IPS DF 4.7 (cell line): ENCODE data around the gene RGMA.

Experiments
- DNase-seq: peaks from one replicate; pipeline ENCODE4 v3.0.0-alpha.2; 2013; ENCODE audit warnings: low spot score; ENCODE audit errors: extremely low read depth

The RGMA gene

GRCh38 chr15:93088981-93089726 lies at the start of gene RGMA:
Gene RGMA (minus strand): TSS chr15:93089211. CDS start chr15:93088932, 279 bp downstream.
- DNase-seq: no peak

DNA sequence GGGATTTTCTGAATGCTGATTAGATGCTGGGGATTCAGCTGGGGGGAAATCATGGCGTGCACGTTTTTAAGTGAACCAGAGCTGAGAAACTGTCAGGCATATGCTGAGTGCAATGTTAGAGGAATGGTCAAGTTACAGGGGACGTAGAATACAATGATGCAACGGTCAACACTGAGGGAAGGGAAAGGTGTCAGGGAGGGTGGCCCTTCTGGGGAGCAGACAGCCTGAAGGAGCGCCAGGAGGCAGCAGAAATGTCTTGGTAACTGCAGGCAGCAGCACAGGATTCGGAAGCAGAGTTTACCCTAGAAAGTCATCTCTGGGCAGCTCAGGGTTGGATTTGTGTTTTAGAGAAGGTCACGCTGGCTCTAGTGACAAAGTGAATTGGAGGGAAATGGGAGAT lies 47.6 kb upstream of the RGMA start:
- DNase-seq: no peak

DNA sequence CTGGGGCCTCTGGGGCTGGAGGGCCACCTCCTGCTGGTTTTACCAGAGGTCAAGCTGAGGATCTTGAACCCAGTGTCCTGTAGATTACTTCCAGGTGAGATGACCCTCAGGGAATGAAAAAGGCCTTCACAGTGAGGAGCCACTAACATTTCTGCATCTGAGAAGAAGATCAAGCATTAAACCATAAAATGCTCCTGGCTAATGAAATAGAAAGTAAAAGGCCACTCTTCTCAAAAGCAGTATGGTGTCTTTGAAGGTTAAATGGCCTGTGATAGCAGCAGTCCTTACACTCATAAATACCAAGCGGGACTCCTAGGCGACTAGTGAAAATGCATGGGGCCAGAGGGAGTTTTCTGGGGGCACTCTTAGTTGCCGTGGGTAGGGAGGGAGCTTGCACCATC lies 47.0 kb upstream of the RGMA start:
- DNase-seq: no peak

DNA sequence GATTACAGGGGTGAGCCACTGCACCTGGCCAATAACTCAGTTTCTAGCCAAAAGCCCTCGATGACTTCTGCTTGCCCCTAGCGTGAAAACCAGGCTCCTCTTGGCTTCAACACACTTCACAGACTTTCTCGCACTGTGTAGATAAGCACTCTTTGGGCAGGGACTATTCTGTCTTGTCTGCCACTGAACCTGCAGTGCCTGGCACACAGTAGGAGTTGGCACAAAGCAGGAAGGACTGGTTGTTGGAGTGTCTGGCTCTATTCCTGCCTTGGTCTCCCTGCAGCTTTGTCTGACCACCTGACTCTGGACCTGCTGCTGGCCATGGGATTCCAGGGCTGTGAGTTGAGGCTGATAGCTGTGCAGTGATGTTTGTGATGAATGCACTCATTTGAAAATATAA lies 46.4 kb upstream of the RGMA start:
- no peak for DNase-seq

- no peak for DNase-seq
Observed at GRCh38 chr15:93131485-93132095, 42.6 kb upstream of the RGMA start.

DNA sequence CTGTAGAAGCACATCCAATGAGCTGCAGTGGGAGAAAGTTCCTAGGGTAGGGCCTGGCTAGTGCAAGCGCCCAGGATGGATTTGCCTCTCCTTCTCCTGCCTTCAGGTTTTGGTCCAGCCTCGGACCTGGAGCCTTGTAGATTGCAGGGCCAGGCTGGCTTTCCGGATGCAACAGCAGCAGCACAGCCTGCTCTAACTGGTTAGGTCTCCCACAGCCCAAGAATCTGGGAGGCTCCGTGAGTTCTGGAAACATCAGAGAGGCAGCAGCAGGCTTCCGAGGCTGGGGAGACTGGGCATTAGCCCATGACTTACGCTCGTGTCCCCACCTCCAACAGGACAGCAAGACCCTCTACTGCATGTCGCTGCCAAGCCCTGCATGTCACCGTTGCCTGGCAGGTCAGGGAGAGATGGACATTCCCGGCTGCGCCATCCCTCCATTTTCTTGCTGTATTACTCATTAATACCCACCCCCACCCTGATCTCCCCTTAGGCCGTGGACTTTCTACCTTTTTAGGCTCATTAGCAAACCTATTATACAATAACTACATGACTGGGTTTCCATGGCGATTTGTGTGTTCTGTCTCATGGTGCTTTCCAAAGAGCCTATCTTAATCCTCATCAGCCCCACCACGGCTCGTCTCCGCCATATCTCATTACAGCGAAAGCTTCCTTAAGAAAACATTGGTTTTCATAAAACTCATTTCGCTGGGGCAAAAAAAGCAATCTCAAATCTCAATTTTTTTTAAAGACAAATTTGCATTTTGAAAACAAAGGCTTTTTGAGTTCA lies 40.9 kb upstream of the RGMA start:
- DNase-seq: no peak

DNA sequence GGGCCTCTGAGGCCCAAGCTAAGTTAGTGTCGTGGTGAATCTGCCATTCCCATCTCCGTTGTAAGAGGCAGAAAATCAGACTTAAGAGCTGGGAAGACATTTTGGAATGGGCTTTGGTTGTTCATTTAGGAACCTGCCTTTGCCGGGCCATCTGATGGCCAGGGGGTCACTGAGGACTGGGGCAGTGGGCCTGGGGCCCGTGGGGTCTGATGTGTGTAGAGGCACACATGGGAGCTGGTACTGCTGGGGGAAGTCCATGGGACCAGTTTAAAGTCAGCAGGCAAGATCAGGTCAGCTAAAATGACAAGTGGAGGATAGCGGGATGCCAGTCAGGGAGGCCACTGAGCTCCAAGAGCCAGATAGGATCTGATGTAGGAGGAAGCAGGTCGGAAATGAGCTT lies 38.3 kb upstream of the RGMA start:
- no peak for DNase-seq

DNA sequence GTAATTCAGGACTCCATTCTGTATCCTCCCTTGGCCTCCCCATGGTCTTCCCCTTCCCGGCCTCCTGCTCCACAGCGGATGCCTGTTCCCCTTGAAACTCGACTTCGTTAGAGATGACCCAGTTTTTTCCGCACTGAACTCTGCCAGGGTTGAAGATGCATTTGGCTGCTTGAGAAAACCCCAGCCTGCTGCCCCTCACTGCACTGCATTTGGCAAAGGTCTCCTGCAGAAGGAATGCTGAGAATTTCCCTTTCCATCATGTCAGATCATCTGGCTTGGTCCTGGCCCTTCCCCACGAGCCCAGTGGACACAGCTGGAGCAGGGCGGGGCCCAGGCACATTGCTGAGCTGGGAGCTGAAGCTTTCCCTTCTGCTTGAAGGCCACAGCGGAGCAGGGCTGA lies 37.6 kb upstream of the RGMA start:
- no peak for DNase-seq

DNA sequence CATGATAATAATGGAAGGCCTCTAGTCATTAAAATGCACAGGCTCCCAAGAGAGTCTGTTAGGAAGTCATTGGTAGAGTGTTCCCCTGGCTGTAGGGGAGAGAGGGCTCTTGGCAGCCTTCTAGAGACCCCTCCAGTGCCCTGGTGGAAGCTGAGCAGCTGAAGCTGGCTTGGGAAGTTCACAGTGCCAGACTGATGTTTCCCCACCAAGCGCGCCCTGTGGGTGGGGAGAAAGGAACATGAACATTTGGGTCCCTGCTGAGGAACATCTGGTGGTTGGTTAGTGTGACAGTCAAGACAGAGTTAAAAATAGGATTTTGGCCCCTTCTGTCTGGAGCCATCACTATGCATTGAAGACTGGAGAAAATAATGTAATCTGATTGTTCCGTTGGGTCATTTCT lies 37.1 kb upstream of the RGMA start:
- DNase-seq: no peak

GRCh38 chr15:93124126-93124525 lies 35.1 kb upstream of the RGMA start:
- DNase-seq: no peak

DNA sequence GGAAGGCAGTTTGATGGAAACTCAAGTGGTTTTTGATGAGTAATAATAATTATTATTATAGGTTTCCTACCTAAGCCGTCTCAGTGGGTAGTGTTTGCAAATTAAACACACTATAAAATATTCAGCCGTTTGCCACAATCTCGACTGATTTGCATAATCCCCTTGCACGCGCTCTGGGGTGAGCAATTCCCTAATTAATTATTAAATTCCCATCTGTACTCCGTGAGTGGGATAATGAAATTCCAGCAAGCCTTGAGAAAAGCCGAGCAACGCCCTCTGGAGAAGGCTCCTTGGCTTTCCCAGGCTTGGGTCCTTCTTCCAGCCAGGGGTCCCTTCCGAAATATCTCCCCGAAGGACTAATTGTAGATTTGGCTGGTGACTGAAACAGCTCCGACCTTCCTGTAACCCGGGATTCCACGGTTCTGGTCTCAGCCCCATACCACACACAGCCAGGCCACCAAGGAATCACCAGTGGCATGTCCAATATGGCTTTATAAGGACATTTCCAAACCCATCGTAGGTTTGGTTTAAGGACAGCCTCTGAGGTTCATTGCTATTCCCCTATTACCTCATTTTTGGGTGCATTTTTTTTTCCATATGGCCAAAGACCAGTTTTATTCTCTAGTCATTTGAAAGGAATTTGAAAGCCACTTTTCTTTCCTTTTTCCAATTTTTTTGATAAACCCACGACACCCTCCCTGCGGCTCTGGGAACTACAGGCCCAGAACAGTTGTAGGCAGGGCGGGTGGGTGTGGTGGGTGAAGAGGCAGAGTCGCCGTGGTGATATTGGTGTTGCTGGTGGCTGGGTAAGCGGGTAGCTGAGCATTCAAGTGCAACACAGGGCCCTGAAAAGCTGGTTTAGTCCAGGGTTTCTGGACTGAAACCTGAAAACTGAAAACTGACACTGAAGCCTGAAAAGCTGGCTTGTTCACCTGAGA lies 33.2 kb upstream of the RGMA start:
- DNase-seq: no peak

GRCh38 chr15:93121107-93121506 lies 32.1 kb upstream of the RGMA start:
- no peak for DNase-seq

DNA sequence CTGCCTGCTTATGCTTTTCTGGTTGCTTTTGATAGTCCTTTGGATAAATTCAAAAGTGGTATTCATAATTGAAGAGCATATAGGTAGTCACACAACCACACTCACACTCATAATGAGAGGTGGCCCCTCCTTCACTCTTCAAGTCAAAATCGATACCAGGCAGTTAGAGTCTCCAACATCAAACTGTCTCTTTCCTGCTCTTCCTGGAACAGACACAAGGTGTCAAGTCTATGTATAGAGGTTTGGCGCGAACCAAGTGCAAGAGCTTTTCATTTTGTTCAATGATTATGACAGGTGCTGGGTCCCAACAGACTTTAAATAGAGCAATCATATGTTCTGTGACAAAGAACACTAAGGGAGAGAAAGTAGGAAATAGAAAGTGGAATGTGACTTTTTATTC lies 29.9 kb upstream of the RGMA start:
- no peak for DNase-seq

- no peak for DNase-seq
Observed at GRCh38 chr15:93111451-93111850, 22.4 kb upstream of the RGMA start.

- no peak for DNase-seq
Observed at GRCh38 chr15:93110502-93111040, 21.6 kb upstream of the RGMA start.

- no peak for DNase-seq
Observed at GRCh38 chr15:93109336-93110102, 20.5 kb upstream of the RGMA start.

GRCh38 chr15:93107646-93108045 lies 18.6 kb upstream of the RGMA start:
- DNase-seq: no peak

GRCh38 chr15:93105485-93105884 lies 16.5 kb upstream of the RGMA start:
- DNase-seq: no peak

DNA sequence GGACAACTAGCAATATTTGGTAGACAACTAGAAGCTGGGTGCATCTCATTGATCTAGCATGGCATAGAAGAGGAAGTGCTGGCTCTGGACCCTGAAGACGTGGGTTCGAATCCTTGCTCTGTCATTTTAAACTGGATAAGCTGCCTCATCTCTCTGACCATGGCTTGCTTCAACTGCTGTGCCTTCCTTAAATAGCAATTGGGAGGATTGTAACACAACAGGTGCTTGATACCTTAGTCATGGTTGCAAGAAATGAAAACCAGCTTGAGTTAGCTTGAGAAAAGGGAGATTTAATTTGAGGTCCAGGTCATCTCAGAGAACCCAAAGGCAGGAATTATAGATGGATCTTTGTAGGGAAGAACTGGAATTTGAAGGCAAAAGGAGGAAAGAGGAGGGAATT lies 14.8 kb upstream of the RGMA start:
- no peak for DNase-seq

GRCh38 chr15:93102211-93102610 lies 13.2 kb upstream of the RGMA start:
- no peak for DNase-seq
